NB4 (cell line): ENCODE measurements around the gene MIEF1.
A peak's percentile ranks its signal among the peaks of the same experiment; 100 is the strongest.

Experiments used
- DNase-seq: peaks from one replicate; pipeline ENCODE4 v3.0.0; 2010; ENCODE audit warnings: low read depth
- H3K4me3 ChIP-seq: one replicate; pipeline ENCODE4 v1.5.1; 2011; ENCODE audit warnings: mild to moderate bottlenecking, low read depth, low read length, moderate library complexity
- MYC ChIP-seq: IDR thresholded peaks from 2 replicates; pipeline ENCODE4 v1.6.1; 2011; ENCODE audit warnings: low read depth, low read length
- POLR2A ChIP-seq: IDR thresholded peaks from 2 replicates; pipeline ENCODE4 v1.6.1; 2011; ENCODE audit warnings: mild to moderate bottlenecking; ENCODE audit not compliant: insufficient read length; ENCODE audit errors: extremely low read depth
- TF ChIP-seq, protein P1 (sequence below): IDR thresholded peaks from one replicate; pipeline ENCODE4 v1.5.1; 2012; ENCODE audit warnings: low read depth, low read length
- TF ChIP-seq, protein P2 (sequence below): IDR thresholded peaks from 2 replicates; pipeline ENCODE4 v1.6.1; 2011; ENCODE audit warnings: low read depth, low read length

Gene MIEF1

GRCh38 chr22:39457198-39457555 is 44.9 kb upstream of the MIEF1 start:
- TF ChIP-seq MYC (no peak), POLR2A (no peak)
- TF ChIP-seq, protein P1, sequence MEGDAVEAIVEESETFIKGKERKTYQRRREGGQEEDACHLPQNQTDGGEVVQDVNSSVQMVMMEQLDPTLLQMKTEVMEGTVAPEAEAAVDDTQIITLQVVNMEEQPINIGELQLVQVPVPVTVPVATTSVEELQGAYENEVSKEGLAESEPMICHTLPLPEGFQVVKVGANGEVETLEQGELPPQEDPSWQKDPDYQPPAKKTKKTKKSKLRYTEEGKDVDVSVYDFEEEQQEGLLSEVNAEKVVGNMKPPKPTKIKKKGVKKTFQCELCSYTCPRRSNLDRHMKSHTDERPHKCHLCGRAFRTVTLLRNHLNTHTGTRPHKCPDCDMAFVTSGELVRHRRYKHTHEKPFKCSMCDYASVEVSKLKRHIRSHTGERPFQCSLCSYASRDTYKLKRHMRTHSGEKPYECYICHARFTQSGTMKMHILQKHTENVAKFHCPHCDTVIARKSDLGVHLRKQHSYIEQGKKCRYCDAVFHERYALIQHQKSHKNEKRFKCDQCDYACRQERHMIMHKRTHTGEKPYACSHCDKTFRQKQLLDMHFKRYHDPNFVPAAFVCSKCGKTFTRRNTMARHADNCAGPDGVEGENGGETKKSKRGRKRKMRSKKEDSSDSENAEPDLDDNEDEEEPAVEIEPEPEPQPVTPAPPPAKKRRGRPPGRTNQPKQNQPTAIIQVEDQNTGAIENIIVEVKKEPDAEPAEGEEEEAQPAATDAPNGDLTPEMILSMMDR: no peak
- TF ChIP-seq, protein P2, sequence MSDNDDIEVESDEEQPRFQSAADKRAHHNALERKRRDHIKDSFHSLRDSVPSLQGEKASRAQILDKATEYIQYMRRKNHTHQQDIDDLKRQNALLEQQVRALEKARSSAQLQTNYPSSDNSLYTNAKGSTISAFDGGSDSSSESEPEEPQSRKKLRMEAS: no peak
- H3K4me3 ChIP-seq: no peak overlapping the region
- DNase-seq: no peak

- no peak for TF ChIP-seq POLR2A
- TF ChIP-seq, protein P1: no peak
- TF ChIP-seq, protein P2: no peak
- no peak for TF ChIP-seq MYC
- peak; percentile 72 for DNase-seq
- peak overlapping the region; percentile 11 for H3K4me3 ChIP-seq
Observed at GRCh38 chr22:39457556-39458443, 44.3 kb upstream of the MIEF1 start.

- H3K4me3 ChIP-seq: no peak overlapping the region
- TF ChIP-seq POLR2A: no peak
- TF ChIP-seq, protein P1: no peak
- TF ChIP-seq, protein P2: no peak
- no peak for TF ChIP-seq MYC
- no peak for DNase-seq
Observed at GRCh38 chr22:39458444-39459083, 43.5 kb upstream of the MIEF1 start.

DNA sequence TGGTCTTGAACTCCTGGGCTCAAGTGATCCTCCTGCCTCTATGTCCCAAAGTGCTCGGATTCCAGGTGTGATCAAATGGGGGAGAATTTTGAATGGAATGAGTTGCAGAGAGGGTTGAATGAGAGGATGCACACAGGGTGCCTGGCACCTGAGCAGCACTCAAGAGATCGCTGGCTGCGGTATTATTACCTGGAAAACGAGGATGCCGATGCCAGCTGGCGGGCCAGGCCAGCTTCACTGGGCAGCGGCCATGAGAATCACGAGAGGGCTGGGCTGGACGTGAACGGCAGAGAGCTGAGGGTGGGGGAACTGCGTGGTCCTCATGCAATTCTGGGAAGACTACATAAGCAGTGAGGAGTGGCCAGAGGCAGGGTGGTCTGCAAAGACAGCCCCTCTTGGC is 42.4 kb upstream of the MIEF1 start:
- DNase-seq: no peak
- no peak overlapping the region for H3K4me3 ChIP-seq
- TF ChIP-seq, protein P1: no peak
- TF ChIP-seq, protein P2: no peak
- TF ChIP-seq MYC: no peak
- TF ChIP-seq POLR2A: no peak

DNA sequence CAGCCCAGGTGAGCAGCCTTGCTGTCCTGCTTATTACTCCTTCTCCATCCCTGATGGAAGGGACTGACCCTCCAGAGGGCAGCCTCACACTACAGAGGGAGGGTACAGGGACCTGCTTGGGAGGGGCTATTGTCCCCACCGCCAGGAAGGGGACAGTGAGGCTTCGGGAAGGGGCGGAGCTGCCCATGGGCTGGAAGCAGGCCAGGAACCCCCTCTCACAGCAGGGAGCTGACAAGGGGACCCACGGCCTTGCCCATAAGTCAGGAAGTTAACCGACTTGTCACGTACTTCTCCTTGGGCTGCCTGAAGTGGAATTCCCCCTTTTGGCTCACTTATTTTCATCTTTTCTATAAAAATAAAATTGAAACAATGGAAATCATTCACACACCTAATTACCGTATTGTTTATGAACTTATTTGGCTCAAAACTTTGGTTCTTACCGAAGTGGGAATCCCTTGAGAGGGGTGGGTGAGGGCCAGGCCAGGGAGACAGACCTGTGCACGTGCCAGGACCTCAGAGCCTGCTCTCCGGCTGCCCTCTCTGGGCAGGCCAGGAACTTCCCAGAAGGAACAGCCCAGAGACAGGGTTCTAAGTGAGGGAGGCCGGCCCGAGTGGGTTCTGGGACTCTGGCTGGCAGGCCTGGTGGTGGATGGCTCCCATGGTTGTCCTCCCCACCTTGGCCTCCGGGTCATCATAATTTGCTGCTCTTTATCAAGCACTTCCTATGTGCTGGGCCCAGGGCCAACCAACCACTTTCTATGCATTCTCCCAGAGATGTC is 39.5 kb upstream of the MIEF1 start:
- TF ChIP-seq, protein P1: no peak
- TF ChIP-seq MYC: no peak
- TF ChIP-seq, protein P2: no peak
- TF ChIP-seq POLR2A: no peak
- no peak overlapping the region for H3K4me3 ChIP-seq
- peak; percentile 56 for DNase-seq
